Activated T-helper 1 cell treated with anti-CD3 and anti-CD28 coated beads, Interleukin-2, amount 50 U/mL, for 16 hours (primary cell): ENCODE measurements around the gene SP4.

Experiments
- DNase-seq, 2 donors: peaks; one replicate each; pipeline ENCODE4 v3.0.0-alpha.2; 2020; ENCODE audit warnings: low read depth in 1 of 2, low spot score in 1 of 2

The SP4 gene

GRCh38 chr7:21443149-21443841, 15.4 kb downstream of the SP4 start:
- no peak for DNase-seq

GRCh38 chr7:21448974-21449373, 21.1 kb downstream of the SP4 start:
- DNase-seq, result no peak

- no peak for DNase-seq
These were observed 22.2 kb downstream of the SP4 start for GRCh38 chr7:21450076-21450475.

- DNase-seq, result no peak
These were observed 23.1 kb downstream of the SP4 start for GRCh38 chr7:21450941-21451340.

- DNase-seq, result no peak
These were observed 26.3 kb downstream of the SP4 start for GRCh38 chr7:21454182-21454581.

GRCh38 chr7:21454906-21455305, 27.0 kb downstream of the SP4 start:
- no peak for DNase-seq

GRCh38 chr7:21461282-21461681, 33.4 kb downstream of the SP4 start:
- no peak for DNase-seq

- DNase-seq, result no peak
These were observed 34.2 kb downstream of the SP4 start for GRCh38 chr7:21462081-21462480.

GRCh38 chr7:21463524-21463923, 35.6 kb downstream of the SP4 start:
- DNase-seq, result no peak

- no peak for DNase-seq
These were observed 41.1 kb downstream of the SP4 start for GRCh38 chr7:21468969-21469368.

- DNase-seq, result no peak
These were observed 42.0 kb downstream of the SP4 start for GRCh38 chr7:21469894-21470293.

GRCh38 chr7:21472029-21472428, 44.1 kb downstream of the SP4 start:
- DNase-seq, result no peak

- DNase-seq, result no peak
These were observed 48.5 kb downstream of the SP4 start for GRCh38 chr7:21476429-21476828.

GRCh38 chr7:21480693-21481403, 53.0 kb downstream of the SP4 start:
- DNase-seq, result no peak

GRCh38 chr7:21486511-21486910, 58.6 kb downstream of the SP4 start:
- DNase-seq, result no peak

GRCh38 chr7:21495731-21496130, 67.8 kb downstream of the SP4 start:
- no peak for DNase-seq

GRCh38 chr7:21497072-21497471, 69.2 kb downstream of the SP4 start:
- DNase-seq, result no peak

- no peak for DNase-seq
These were observed 72.4 kb downstream of the SP4 start for GRCh38 chr7:21500117-21500832.

GRCh38 chr7:21504021-21504420, 76.1 kb downstream of the SP4 start:
- no peak for DNase-seq

- DNase-seq, result no peak
These were observed 79.9 kb downstream of the SP4 start for GRCh38 chr7:21507627-21508343.

- no peak for DNase-seq
These were observed 80.7 kb downstream of the SP4 start for GRCh38 chr7:21508538-21508937.

- no peak for DNase-seq
These were observed 86.2 kb downstream of the SP4 start for GRCh38 chr7:21514062-21514461.
